Stimulated activated CD8-positive, alpha-beta memory T cell treated with anti-CD3 and anti-CD28 coated beads, Interleukin-4, amount 100 ng/mL, for 48 hours (primary cell): ENCODE data around the gene MACROH2A1.

Source experiments
- DNase-seq: peaks from one replicate; pipeline ENCODE4 v3.0.0-alpha.2; 2020

The MACROH2A1 gene

GRCh38 chr5:135435467-135436330 is 36.7 kb upstream of the MACROH2A1 start:
- DNase-seq, result peak; percentile 16

- no peak for DNase-seq
Observed at GRCh38 chr5:135434591-135435466, 35.8 kb upstream of the MACROH2A1 start.

GRCh38 chr5:135433681-135434426 is 34.8 kb upstream of the MACROH2A1 start:
- DNase-seq, result peak; percentile 16

- no peak for DNase-seq
Observed at GRCh38 chr5:135432113-135432512, 33.1 kb upstream of the MACROH2A1 start.

- DNase-seq, result no peak
Observed at GRCh38 chr5:135430135-135430437, 31.1 kb upstream of the MACROH2A1 start.

- DNase-seq, result no peak
Observed at GRCh38 chr5:135429301-135430134, 30.5 kb upstream of the MACROH2A1 start.

- DNase-seq, result no peak
Observed at GRCh38 chr5:135428586-135428985, 29.6 kb upstream of the MACROH2A1 start.

GRCh38 chr5:135426102-135427082 is 27.4 kb upstream of the MACROH2A1 start:
- DNase-seq, result no peak

- no peak for DNase-seq
Observed at GRCh38 chr5:135425641-135426040, 26.6 kb upstream of the MACROH2A1 start.

- DNase-seq, result no peak
Observed at GRCh38 chr5:135423846-135424168, 24.8 kb upstream of the MACROH2A1 start.

- no peak for DNase-seq
Observed at GRCh38 chr5:135423146-135423845, 24.3 kb upstream of the MACROH2A1 start.

- DNase-seq, result no peak
Observed at GRCh38 chr5:135422419-135422818, 23.4 kb upstream of the MACROH2A1 start.

GRCh38 chr5:135417083-135417482 is 18.1 kb upstream of the MACROH2A1 start:
- no peak for DNase-seq

- no peak for DNase-seq
Observed at GRCh38 chr5:135405082-135405481, 6.1 kb upstream of the MACROH2A1 start.

- DNase-seq, result no peak
Observed at GRCh38 chr5:135402031-135402430, 3.0 kb upstream of the MACROH2A1 start.

GRCh38 chr5:135400866-135401265 is 1.8 kb upstream of the MACROH2A1 start:
- DNase-seq, result no peak

GRCh38 chr5:135399794-135400542 is 937 bp upstream of the MACROH2A1 start:
- no peak for DNase-seq

GRCh38 chr5:135398160-135398854 is 724 bp downstream of the MACROH2A1 start:
- DNase-seq, result peak; percentile 57

- DNase-seq, result no peak
Observed at GRCh38 chr5:135397084-135397483, 1.9 kb downstream of the MACROH2A1 start.
